NCI-H1105 treated with DMSO at 0.1 percent for 48 hours (cell line): Measurements from ENCODE around the gene BAIAP2.
"Not testable (repeated sequence)": the region's sequence is repeated elsewhere in the genome, so short reads cannot be mapped to it uniquely, and the experiment has no call there.

Experiments used
- DNase-seq: peaks from one replicate; lab custom pipeline; 2025; lab: John Stamatoyannopoulos, UW

BAIAP2 gene

GRCh38 chr17:81000631-81001357 is 34.2 kb upstream of the BAIAP2 start:
- DNase-seq, result no peak

DNA sequence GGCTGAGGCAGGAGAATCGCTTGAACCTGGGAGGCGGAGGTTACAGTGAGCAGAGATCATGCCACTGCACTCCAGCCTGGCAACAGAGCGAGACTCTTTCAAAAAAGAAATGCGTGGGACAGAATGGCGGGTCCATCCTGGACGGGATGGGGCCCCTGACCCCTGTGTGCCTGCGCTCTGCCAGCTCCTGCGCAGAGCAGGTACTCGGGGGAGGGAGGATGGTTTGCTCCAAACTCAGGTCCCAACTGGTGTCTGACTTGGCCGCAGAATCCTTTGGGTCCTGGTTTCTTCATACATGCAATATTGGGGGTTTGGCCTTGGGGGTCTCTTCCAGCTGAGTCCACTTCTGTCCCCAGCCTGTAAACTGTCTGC is 33.0 kb upstream of the BAIAP2 start:
- no peak for DNase-seq

GRCh38 chr17:81002409-81003361 is 32.3 kb upstream of the BAIAP2 start:
- peak; percentile 85 for DNase-seq

DNA sequence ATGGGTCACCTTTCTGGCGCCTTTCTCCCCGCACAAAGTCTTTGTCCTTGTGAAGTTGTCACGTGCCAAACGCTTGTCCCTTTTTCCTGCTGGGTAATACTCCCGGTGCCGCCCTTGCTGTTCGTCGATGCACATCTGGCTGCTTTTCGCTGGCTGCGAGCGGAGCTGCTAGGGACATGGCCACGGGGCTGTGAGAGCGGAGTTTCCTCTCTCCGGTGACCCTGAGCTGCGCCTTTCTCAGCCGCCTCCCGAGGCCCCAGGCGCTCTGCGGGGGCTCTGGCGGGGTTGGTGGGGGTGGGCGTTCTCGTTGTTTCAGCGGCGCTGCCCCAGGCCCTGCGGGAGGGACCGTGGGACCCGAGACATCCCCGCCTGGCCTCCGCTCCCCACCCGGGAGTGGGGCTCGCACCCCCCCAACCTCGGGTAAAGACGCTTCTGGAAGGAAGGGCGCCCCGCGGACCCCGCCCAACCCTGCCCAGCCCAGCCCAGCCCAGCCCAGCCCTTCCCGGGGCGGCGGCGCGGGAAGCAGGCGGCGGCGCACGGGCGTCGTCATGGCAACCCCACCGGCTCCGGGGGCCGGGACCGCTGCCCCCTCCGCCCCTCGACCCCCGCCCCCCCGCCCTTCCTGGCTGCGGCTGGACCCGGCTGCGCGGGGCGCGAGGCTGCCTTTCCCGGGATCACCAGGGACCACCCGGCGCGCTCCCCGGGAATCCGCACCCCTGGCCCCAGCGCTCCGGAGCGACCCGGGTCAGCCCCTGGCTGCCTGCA is 31.1 kb upstream of the BAIAP2 start:
- no peak for DNase-seq

DNA sequence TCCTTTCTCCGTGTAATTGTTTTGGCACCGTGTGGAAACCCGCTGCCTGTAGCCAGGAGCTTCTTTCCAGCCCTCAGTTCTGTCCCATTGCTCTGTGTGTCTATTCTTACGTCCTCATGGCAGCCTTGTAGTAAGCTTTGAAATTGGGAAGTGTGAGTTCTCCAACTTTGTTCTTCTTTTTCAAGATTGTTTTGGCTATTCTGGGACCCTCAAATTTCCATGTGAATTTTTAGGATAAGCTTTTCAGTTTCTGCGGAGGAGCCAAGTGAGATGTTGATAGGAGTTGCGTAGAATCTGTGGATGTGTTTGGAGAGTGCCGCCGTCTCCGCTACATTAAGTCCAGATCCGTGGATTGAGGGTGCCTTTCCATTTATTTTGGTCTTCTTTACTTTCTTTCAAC is 28.1 kb upstream of the BAIAP2 start:
- DNase-seq, result no peak

GRCh38 chr17:81008140-81008539 is 26.8 kb upstream of the BAIAP2 start:
- no peak for DNase-seq

- DNase-seq, result no peak
These were observed 25.8 kb upstream of the BAIAP2 start for GRCh38 chr17:81009136-81009535.

DNA sequence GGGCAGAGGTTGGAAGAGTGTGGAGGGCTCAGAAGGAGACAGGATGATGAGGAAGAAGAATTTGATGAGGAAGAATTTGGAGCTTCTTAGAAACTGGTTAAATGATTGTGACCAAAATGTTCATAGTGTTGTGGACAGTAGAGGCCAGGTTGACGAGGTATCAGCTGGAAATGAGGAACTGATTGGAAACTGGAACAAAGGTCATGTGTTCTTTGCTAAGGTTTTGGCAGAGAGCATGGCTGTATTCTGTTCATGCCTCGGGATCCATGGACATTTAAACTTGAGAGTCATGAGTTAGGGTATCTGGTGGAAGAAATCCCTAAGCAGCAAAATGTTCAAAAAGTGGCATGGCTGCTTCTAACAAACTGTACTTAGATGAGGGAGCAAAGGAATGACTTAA is 24.0 kb upstream of the BAIAP2 start:
- DNase-seq, result no peak

GRCh38 chr17:81011951-81012350 is 23.0 kb upstream of the BAIAP2 start:
- no peak for DNase-seq

DNA sequence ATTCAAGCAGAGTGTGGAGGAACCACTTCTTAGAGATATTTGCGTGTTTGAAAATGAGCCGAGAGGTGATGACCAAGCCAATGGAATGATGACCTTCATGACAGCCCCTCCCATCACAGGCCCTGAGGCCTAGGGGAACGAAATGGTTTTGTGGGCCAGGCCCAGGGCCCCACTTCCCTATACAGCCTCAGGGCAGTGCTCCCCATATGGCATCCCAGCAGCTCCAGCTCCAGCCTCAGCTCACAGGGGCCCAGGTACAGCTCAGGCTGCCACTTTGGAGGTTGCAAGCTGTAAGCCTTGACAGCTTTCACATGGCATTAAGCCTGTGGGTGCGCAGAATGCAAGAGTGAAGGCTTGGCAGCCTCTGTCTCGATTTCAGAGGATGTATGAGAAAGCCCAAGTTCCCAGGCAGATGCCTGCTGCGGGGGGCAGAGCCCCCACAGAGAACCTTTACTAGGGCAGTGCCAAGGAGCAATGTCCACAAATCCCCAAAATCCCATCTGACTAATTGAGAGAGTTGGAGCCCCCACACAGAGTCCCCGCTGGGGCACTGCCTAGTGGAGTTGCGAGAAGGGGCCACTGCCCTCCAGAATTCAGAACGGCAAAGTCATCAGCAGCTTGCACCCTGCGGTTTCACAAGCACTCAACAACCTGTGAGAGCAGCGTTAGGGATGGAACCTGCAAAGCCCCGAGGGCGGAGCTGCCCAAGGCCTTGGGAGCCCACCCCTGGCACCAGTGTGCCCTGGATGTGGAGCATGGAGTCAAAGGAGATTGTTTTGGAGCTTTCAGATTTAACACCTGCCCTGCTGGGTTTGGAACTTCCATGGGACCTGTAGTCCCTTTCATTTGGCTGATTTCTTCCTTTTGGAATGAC is 22.1 kb upstream of the BAIAP2 start:
- no peak for DNase-seq

GRCh38 chr17:81013642-81014041 is 21.3 kb upstream of the BAIAP2 start:
- no peak for DNase-seq

GRCh38 chr17:81015136-81015535 is 19.8 kb upstream of the BAIAP2 start:
- no peak for DNase-seq

DNA sequence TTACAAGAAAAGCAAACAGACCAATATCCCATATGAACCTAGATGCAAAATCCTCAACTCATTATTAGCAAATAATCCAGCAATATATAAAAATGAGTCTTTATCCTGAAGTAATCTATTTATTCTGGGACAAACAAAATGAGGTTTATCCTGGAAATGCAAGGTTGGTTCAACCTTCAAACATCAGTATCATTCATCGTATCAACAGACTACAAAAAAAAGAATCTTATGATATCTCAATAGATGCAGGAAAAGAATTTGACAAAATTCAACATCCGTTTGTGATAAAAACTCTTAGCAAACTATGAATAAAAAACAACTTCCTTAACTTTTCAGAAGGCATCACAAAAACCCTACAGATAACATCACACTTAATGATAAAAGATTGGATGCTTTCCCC is 18.4 kb upstream of the BAIAP2 start:
- DNase-seq, result no peak

GRCh38 chr17:81017330-81017729 is 17.6 kb upstream of the BAIAP2 start:
- not testable (repeated sequence) for DNase-seq

DNA sequence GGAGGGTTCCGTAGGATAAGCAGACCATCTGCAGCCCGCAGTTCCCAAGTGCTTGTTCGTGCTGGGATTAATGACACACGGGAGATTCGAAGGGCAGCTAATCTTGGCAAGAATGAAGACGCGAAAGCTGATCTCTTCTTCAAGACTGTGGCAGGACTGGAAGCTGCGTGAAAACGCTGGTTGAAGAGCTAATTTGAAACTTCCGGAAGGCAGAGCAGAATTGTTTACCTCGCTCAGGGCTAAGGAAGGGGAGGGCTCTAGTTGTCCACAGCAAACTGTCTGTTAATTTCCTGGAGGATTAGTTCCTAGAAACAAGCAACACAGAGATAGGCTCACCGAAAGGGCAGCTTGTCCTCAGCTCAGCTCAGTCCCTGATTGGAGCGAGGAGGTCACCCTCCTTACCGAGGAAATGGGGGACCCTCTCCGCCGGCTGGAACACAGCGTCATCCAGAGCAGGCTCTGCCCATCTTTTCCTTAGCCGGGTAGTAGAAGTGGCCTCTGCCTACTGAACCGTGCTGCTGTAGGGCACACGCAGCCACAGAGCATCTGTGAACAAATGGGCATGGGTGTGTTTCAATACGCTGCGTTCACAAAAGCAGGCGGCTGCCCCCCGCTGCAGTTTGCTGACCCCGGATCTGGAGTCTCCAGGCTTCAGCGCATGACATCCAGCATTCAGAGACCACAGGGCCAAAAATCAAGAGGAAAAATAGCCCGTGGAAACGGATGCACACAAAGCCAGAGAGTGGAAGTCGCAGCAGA is 16.7 kb upstream of the BAIAP2 start:
- no peak for DNase-seq

DNA sequence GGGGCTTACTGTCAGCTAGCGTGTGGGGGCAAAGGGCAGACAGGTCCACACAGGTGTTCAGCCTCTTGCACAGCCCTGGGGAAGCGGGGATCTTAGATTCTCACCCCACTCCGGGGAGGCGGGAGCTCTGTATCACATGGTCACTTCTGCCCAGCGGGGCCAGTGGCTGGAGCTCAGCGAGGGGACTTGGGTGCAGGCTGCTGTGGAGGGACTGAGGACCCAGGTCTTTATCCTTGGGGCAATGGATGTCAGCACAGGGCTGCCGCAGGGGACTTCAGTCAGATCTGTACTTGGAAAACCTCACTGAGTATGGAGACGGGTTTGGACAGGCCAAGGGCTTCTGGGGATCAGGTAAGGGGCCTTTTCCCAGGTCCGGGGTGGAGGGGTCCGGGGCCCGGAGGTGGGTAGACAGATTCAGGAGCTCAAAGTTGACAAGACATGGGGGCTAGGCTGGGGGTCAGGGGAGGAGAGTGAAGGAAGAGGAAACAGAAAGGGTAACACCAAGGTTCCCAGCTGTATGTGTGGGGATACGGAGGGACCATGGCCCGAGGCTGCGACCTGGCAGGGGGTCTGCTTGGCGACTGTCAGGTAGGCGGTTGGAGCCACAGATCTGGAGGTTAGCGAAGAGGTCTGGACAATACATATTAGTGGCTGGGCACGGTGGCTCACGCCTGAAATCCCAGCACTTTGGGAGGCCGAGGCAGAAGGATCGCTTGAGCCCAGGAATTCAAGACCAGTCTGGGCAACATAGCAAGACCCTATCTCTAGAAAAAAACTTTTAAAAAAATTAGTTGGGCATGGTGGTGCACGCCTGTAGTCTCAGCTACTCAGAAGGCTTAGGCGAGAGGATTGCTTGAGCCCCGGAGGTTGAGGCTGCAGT is 15.1 kb upstream of the BAIAP2 start:
- DNase-seq, result no peak

DNA sequence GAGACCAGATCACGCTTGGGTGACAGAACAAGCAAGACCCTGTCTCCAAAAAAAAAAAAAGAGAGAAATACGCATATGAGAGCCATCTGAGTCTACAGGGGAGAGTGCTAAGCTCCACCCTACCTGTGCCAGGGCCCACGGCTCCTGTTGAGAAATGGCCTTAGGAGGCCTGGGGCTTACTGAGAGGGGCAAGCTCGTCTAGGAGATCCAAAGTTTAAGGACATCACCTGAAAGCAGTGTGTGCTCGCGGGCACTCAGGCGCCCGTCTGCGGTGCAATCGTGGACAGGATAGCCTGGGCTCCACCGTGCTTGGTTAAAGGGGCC is 14.5 kb upstream of the BAIAP2 start:
- DNase-seq, result no peak

GRCh38 chr17:81020767-81021497 is 14.0 kb upstream of the BAIAP2 start:
- DNase-seq, result no peak
